ENCODE results near the gene AGAP1. TPM values are rescaled to one million over a fixed set of nuclear protein-coding genes. Genes with fewer than 3 reads are reported as not detected.

The AGAP1 gene
- polyA plus RNA-seq, 2 of the 4 experiments (the other 2 are of a cell fraction) = 20.2 to 21.9 TPM

DNA sequence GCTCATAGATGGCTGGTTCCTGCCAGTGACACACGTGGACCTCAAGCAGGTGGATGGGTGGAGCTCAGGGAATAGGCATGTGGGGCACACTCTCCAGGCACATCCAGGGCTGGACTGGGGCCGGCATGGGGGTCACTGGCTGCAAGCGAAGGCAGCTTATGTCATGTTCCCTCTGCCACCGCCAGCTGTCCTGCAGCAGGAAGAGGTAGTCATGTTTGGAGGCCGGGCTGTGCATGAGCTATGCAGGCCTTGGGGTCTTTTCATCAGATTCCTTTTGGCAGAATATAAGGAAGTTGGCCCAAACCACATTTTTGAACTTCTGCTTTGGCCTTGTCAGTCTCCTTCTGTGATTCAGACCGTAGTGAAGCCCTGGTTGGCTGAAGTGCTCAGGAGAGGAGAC, 61.5 kb downstream of the AGAP1 start:
- Histone ChIP-seq H3K4me1 (peaks cover 27% of the 10 kb centered on the region), H3K27ac (no peak overlapping the region), H3K4me3 (no peak overlapping the region), H3K4me2 (no peak overlapping the region), H3K9me3 (no peaks in the 10 kb centered on the region)
- POLR2A ChIA-PET = no interaction called here
- DNase-seq (ENCODE audit: low read depth in 1 of 2, low spot score in 1 of 2) (no peak), FAIRE-seq (no peak), ATAC-seq (no peak)
- CTCF ChIA-PET = interaction anchor here (1.1 to 1.6 kb wide), 2 partner anchors 40 to 116 kb away, joined by 3 to 4 read pairs; no protein-coding TSS in a partner anchor
- 97% methylated on average over 6 of the region's 6 CpGs for WGBS (ENCODE audit: missing lambda C conversion rate)
- TF ChIP-seq HOXB5 (CRISPR knock-in tag; IDR thresholded peaks at IDR 0.05) = no peak
- TF ChIP-seq RAD21 (conservative IDR thresholded peaks at IDR 0.05 in 1 of 2, IDR thresholded peaks at IDR 0.05 in 1 of 2) = no peak
- no peak for TF ChIP-seq JUN (IDR thresholded peaks at IDR 0.05)
- no peak for TF ChIP-seq EHMT2 (IDR thresholded peaks at IDR 0.05; ENCODE audit: low read depth)
- no peak for TF ChIP-seq KDM5A (IDR thresholded peaks at IDR 0.05)
- TF ChIP-seq RARB (CRISPR knock-in tag; IDR thresholded peaks at IDR 0.05) = no peak
- TF ChIP-seq CHD4 (IDR thresholded peaks at IDR 0.05; ENCODE audit: borderline replicate concordance) = no peak
- no peak for TF ChIP-seq HOXA7 (CRISPR knock-in tag; IDR thresholded peaks at IDR 0.05)
- TF ChIP-seq JUNB (IDR thresholded peaks at IDR 0.05) = no peak
- TF ChIP-seq, protein P1, sequence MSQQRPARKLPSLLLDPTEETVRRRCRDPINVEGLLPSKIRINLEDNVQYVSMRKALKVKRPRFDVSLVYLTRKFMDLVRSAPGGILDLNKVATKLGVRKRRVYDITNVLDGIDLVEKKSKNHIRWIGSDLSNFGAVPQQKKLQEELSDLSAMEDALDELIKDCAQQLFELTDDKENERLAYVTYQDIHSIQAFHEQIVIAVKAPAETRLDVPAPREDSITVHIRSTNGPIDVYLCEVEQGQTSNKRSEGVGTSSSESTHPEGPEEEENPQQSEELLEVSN (IDR thresholded peaks at IDR 0.05; ENCODE audit: borderline replicate concordance, low read depth) = no peak
- no peak for TF ChIP-seq ZFP36 (IDR thresholded peaks at IDR 0.05; ENCODE audit: borderline replicate concordance, partially characterized antibody)
- TF ChIP-seq, protein P2, sequence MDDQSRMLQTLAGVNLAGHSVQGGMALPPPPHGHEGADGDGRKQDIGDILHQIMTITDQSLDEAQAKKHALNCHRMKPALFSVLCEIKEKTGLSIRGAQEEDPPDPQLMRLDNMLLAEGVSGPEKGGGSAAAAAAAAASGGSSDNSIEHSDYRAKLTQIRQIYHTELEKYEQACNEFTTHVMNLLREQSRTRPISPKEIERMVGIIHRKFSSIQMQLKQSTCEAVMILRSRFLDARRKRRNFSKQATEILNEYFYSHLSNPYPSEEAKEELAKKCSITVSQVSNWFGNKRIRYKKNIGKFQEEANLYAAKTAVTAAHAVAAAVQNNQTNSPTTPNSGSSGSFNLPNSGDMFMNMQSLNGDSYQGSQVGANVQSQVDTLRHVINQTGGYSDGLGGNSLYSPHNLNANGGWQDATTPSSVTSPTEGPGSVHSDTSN (IDR thresholded peaks at IDR 0.05) = no peak
- TF ChIP-seq KDM1A (IDR thresholded peaks at IDR 0.05; ENCODE audit: low read depth) = no peak

DNA sequence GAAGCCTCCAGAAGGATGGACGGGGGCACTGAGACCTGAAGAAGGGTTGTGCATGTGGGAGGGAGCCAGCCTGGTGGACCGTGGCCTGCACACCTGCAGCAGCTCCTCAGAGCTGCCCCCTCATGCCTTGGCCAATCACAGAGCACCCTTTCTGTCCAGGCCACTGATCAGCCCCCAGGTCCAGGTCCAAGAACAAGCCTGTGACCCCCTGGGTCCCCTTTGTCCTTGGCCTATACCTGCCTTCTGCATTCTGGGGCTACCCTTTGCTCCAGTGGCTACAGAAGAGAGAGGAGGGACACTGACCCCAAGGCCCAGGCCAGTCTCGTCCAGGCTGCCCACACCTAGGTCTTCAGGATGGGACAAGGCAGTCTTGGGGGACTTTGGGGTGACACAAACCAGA, 62.2 kb downstream of the AGAP1 start:
- DNase-seq (ENCODE audit: low read depth in 1 of 2, low spot score in 1 of 2) = no peak
- ChIA-PET POLR2A (no interaction called here), CTCF (interaction anchor here (1.6 kb wide), 1 partner anchor 39 kb away, joined by 4 read pairs; no protein-coding TSS in a partner anchor)
- Histone ChIP-seq H3K4me1 (peaks cover 33% of the 10 kb centered on the region), H3K27ac (no peak overlapping the region), H3K4me2 (no peak overlapping the region), H3K4me3 (no peak overlapping the region), H3K9me3 (no peaks in the 10 kb centered on the region)
- TF ChIP-seq HDAC2 (IDR thresholded peaks at IDR 0.05) = no peak
- TF ChIP-seq BHLHE40 (IDR thresholded peaks at IDR 0.05; ENCODE audit: low read depth, low read length) = no peak
- 80% methylated on average over 2 of the region's 3 CpGs for WGBS (ENCODE audit: missing lambda C conversion rate)
- ATAC-seq = no peak
- no peak for FAIRE-seq

DNA sequence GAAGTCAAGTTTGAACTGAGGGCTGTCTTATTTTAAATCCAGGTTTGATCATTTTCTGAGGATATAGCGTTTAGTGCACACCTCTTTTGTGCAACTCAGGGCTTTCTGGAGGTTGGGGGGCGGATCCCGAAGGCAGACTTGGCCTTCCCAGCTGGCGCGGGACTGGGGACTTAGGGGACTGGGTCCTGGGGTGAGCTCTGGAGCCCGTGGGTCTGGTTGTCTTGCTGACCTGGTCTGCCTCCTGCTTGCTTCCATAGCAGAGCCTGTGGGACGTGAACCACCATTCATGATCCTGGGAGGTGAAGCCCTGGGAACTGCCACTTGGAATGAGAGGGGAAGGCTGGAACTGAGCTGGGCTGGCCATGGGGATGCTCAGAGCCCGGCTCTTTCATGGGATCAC, 63.1 kb downstream of the AGAP1 start:
- Histone ChIP-seq H3K4me2 (no peak overlapping the region), H3K9me3 (no peaks in the 10 kb centered on the region), H3K4me3 (no peak overlapping the region), H3K4me1 (peaks cover 33% of the 10 kb centered on the region), H3K27ac (no peak overlapping the region)
- CTCF ChIA-PET = no interaction called here
- POLR2A ChIA-PET = no interaction called here
- TF ChIP-seq FOSL2 (IDR thresholded peaks at IDR 0.05) (no peak), FOSL2 (CRISPR knock-in tag; IDR thresholded peaks at IDR 0.05) (no peak), RNF2 (IDR thresholded peaks at IDR 0.05; ENCODE audit: borderline replicate concordance, low read depth) (no peak), NFE2L2 (conservative IDR thresholded peaks at IDR 0.05; ENCODE audit: low read length) (no peak), SREBF2 (IDR thresholded peaks at IDR 0.05) (no peak), RFX5 (IDR thresholded peaks at IDR 0.05) (no peak), FOSB (CRISPR knock-in tag; IDR thresholded peaks at IDR 0.05) (no peak), HEYL (CRISPR knock-in tag; IDR thresholded peaks at IDR 0.05) (no peak), BHLHE40 (IDR thresholded peaks at IDR 0.05; ENCODE audit: low read depth, low read length) (no peak), ZNF302 (CRISPR knock-in tag; IDR thresholded peaks at IDR 0.05) (no peak)
- TF ChIP-seq, protein P3, sequence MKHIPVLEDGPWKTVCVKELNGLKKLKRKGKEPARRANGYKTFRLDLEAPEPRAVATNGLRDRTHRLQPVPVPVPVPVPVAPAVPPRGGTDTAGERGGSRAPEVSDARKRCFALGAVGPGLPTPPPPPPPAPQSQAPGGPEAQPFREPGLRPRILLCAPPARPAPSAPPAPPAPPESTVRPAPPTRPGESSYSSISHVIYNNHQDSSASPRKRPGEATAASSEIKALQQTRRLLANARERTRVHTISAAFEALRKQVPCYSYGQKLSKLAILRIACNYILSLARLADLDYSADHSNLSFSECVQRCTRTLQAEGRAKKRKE (CRISPR knock-in tag; IDR thresholded peaks at IDR 0.05; ENCODE audit: low read depth) = no peak
- TF ChIP-seq, protein P4, sequence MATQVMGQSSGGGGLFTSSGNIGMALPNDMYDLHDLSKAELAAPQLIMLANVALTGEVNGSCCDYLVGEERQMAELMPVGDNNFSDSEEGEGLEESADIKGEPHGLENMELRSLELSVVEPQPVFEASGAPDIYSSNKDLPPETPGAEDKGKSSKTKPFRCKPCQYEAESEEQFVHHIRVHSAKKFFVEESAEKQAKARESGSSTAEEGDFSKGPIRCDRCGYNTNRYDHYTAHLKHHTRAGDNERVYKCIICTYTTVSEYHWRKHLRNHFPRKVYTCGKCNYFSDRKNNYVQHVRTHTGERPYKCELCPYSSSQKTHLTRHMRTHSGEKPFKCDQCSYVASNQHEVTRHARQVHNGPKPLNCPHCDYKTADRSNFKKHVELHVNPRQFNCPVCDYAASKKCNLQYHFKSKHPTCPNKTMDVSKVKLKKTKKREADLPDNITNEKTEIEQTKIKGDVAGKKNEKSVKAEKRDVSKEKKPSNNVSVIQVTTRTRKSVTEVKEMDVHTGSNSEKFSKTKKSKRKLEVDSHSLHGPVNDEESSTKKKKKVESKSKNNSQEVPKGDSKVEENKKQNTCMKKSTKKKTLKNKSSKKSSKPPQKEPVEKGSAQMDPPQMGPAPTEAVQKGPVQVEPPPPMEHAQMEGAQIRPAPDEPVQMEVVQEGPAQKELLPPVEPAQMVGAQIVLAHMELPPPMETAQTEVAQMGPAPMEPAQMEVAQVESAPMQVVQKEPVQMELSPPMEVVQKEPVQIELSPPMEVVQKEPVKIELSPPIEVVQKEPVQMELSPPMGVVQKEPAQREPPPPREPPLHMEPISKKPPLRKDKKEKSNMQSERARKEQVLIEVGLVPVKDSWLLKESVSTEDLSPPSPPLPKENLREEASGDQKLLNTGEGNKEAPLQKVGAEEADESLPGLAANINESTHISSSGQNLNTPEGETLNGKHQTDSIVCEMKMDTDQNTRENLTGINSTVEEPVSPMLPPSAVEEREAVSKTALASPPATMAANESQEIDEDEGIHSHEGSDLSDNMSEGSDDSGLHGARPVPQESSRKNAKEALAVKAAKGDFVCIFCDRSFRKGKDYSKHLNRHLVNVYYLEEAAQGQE (IDR thresholded peaks at IDR 0.05) = no peak
- no peak for DNase-seq (ENCODE audit: low read depth in 1 of 2, low spot score in 1 of 2)
- FAIRE-seq = no peak
- no peak for ATAC-seq
- 84% methylated on average over 8 of the region's 8 CpGs for WGBS (ENCODE audit: missing lambda C conversion rate)

Data from A549 (cell line).